Mesendoderm (in vitro differentiated cells): Measurements from ENCODE around the gene HNRNPUL1.

Source experiments
- DNase-seq: peaks from one replicate; pipeline ENCODE4 v3.0.0; 2013
- H2AK5ac ChIP-seq: 2 replicates; pipeline ENCODE4 v1.6.1; 2013; ENCODE audit warnings: low read length, inconsistent platforms
- H2BK120ac ChIP-seq: 2 replicates; pipeline ENCODE4 v1.6.1; 2013; ENCODE audit warnings: low read depth, mild to moderate bottlenecking, low read length, moderate library complexity, mixed read lengths
- H2BK15ac ChIP-seq: replicated peaks from 2 replicates; pipeline ENCODE4 v1.6.1; 2013; ENCODE audit warnings: low read depth, mild to moderate bottlenecking, moderate library complexity
- H2BK5ac ChIP-seq: 2 replicates; pipeline ENCODE4 v1.6.1; 2013; ENCODE audit warnings: low read length, inconsistent platforms
- H3K18ac ChIP-seq: 2 replicates; pipeline ENCODE4 v1.6.1; 2013; ENCODE audit warnings: mild to moderate bottlenecking, low read length, mixed read lengths
- H3K23ac ChIP-seq: one replicate; pipeline ENCODE4 v1.6.1; 2013; ENCODE audit warnings: low read length
- H3K27ac ChIP-seq: 2 replicates; pipeline ENCODE4 v1.5.1; 2013; ENCODE audit warnings: low read depth, mild to moderate bottlenecking, inconsistent platforms, low read length, moderate library complexity
- H3K27me3 ChIP-seq: 2 replicates; pipeline ENCODE4 v1.6.1; 2013; ENCODE audit warnings: low read length, control low read depth, mild to moderate bottlenecking, inconsistent platforms; ENCODE audit not compliant: insufficient read depth, poor library complexity
- H3K36me3 ChIP-seq: 2 replicates; pipeline ENCODE4 v1.6.1; 2013; ENCODE audit warnings: low read length, inconsistent platforms; ENCODE audit not compliant: control insufficient read depth, insufficient read depth
- H3K4ac ChIP-seq: one replicate; pipeline ENCODE4 v1.6.1; 2013; ENCODE audit warnings: low read depth, mild to moderate bottlenecking, low read length, moderate library complexity
- H3K4me1 ChIP-seq: 2 replicates; pipeline ENCODE4 v1.6.1; 2013; ENCODE audit warnings: low read depth, low read length, inconsistent platforms; ENCODE audit not compliant: control insufficient read depth
- H3K4me2 ChIP-seq: 2 replicates; pipeline ENCODE4 v1.6.1; 2013; ENCODE audit warnings: low read length
- H3K4me3 ChIP-seq: 2 replicates; pipeline ENCODE4 v1.5.1; 2013; ENCODE audit warnings: mild to moderate bottlenecking, low read length
- H3K56ac ChIP-seq: one replicate; pipeline ENCODE4 v1.6.1; 2013; ENCODE audit warnings: low read length
- H3K79me1 ChIP-seq: 2 replicates; pipeline ENCODE4 v1.6.1; 2013; ENCODE audit warnings: low read length, inconsistent platforms
- H3K79me2 ChIP-seq: 2 replicates; pipeline ENCODE4 v1.6.1; 2013; ENCODE audit warnings: mild to moderate bottlenecking, low read length; ENCODE audit not compliant: control insufficient read depth, insufficient read depth
- H3K9ac ChIP-seq: 2 replicates; pipeline ENCODE4 v1.6.1; 2013; ENCODE audit warnings: low read length, inconsistent platforms
- H4K5ac ChIP-seq: one replicate; pipeline ENCODE4 v1.6.1; 2013; ENCODE audit warnings: low read length
- H4K8ac ChIP-seq: one replicate; pipeline ENCODE4 v1.6.1; 2013; ENCODE audit warnings: low read depth, mild to moderate bottlenecking, control low read depth, low read length, moderate library complexity
- WGBS: extraction: QIAGEN DNeasy Blood & Tissue Kit; methylation state at CpG from one replicate; pipeline ENCODE4 v1.1.7; 2013; ENCODE audit warnings: low lambda C conversion rate, missing lambda C conversion rate; ENCODE audit not compliant: insufficient coverage; ENCODE audit errors: extremely low coverage; 5-methylcytosine and 5-hydroxymethylcytosine counted together

HNRNPUL1 gene

DNA sequence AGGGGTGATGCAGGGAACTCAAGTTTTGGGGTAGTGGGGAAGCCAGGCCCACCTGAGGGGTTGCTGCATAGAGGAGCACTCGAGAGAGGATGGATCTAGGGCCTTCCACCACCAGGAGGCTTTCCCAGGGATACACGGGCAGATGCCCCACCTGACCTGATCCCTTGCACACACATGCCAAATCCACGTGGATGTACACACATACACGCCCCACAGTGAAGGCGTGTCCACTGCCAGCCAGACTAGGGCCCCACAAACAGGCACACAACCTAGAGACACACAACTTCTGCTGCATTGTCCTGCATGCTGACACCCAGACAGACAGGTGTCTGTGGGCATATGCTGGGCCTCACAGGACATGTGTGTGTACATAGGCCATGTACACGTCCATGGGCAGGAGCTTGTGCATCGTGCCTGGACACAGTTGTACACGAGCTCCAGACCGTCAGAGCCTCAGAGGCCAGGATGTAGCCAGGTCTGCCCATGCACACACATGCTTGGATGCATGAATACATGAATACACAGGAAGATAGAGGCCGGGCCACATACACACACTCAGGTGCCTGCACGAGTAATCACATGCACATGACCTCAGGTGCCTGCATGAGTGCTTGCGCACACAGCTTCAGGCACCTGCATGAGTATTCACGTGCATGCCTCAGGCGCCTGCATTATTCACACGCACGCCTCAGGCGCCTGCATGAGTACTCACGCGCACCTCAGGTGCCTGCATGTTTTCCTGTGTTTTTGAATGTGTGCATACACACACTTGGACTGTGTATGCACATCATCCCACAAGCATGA is 54.7 kb downstream of the HNRNPUL1 start:
- H3K56ac ChIP-seq, result no peak overlapping the region
- H2BK15ac ChIP-seq, result no peak overlapping the region
- no peak overlapping the region for H4K8ac ChIP-seq
- H3K27ac ChIP-seq, result no peak overlapping the region
- peaks cover 16% of the 10 kb centered on the region for H3K4me1 ChIP-seq
- no peak overlapping the region for H2AK5ac ChIP-seq
- no peak overlapping the region for H3K4me2 ChIP-seq
- H3K9ac ChIP-seq, result no peak overlapping the region
- DNase-seq, result no peak
- no peak overlapping the region for H3K23ac ChIP-seq
- no peak overlapping the region for H4K5ac ChIP-seq
- no peak overlapping the region for H2BK5ac ChIP-seq
- no peaks in the 10 kb centered on the region for H3K27me3 ChIP-seq
- H3K18ac ChIP-seq, result no peak overlapping the region
- H3K79me2 ChIP-seq, result no peaks in the 10 kb centered on the region
- H3K36me3 ChIP-seq, result peaks cover 8% of the 10 kb centered on the region
- H3K79me1 ChIP-seq, result peaks cover 4% of the 10 kb centered on the region
- no CpG with 5 or more reads among the region's 19 CpGs for WGBS
- H3K4ac ChIP-seq, result no peak overlapping the region
- no peak overlapping the region for H3K4me3 ChIP-seq
- H2BK120ac ChIP-seq, result no peak overlapping the region

DNA sequence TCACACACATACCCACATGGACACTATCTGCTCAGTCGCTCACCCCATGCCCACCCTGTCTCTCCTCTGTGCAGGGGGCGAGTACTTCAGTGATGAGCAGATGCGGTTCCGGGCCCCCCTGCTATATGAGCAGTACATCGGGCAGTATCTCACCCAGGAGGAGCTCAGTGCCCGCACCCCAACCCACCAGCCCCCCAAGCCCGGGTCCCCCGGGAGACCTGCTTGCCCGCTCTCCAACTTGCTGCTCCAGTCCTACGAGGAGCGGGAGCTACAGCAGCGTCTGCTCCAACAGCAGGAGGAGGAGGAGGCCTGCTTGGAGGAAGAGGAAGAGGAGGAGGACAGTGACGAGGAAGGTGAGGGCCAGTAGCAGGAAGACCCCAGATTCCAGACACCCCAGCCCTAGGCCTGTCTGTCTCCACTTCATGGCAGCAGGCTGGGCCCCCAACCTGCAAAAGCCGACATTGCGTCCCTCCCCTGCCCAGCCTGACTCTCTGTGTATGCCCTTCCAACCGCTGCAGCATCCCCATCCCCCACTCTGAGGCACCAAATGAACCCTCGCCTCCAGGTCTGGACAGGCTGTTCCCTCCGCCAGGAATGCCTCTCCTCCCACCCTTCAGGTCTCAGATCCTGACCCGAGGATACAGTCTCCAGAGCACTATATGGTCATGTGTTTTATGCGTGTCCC is 55.5 kb downstream of the HNRNPUL1 start:
- Histone ChIP-seq H3K79me1 (peaks cover 2% of the 10 kb centered on the region), H2BK120ac (no peak overlapping the region), H3K9ac (no peak overlapping the region), H3K4me1 (peaks cover 23% of the 10 kb centered on the region), H3K27ac (no peak overlapping the region), H3K4me2 (no peak overlapping the region), H2BK15ac (no peak overlapping the region), H2BK5ac (no peak overlapping the region), H3K4me3 (no peak overlapping the region), H3K79me2 (no peaks in the 10 kb centered on the region), H3K27me3 (no peaks in the 10 kb centered on the region), H2AK5ac (no peak overlapping the region), H3K4ac (no peak overlapping the region), H3K23ac (no peak overlapping the region), H3K18ac (no peak overlapping the region), H4K8ac (no peak overlapping the region), H3K56ac (no peak overlapping the region), H4K5ac (no peak overlapping the region), H3K36me3 (peaks cover 8% of the 10 kb centered on the region)
- DNase-seq, result no peak
- WGBS, result no CpG with 5 or more reads among the region's 20 CpGs

DNA sequence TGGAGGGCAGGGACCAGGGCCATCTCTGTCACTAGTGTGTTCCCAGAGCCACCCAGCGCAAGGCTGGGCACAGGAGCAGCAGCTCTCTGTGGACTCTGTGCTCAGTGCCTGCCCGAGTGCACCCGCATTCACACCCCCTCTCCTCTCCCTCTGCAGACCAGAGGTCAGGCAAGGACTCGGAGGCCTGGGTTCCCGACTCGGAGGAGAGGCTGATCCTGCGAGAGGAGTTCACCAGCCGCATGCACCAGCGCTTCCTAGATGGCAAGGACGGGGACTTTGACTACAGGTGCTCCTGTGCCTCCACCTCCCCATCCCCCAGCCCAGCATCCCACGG is 56.0 kb downstream of the HNRNPUL1 start:
- Histone ChIP-seq H3K4me3 (no peak overlapping the region), H3K4me1 (peaks cover 23% of the 10 kb centered on the region), H2BK5ac (no peak overlapping the region), H3K27ac (no peak overlapping the region), H4K5ac (no peak overlapping the region), H3K4me2 (no peak overlapping the region), H3K79me2 (no peaks in the 10 kb centered on the region), H3K4ac (no peak overlapping the region), H2AK5ac (no peak overlapping the region), H3K79me1 (peaks cover 2% of the 10 kb centered on the region), H3K56ac (no peak overlapping the region), H3K27me3 (no peaks in the 10 kb centered on the region), H3K18ac (no peak overlapping the region), H2BK120ac (no peak overlapping the region), H3K36me3 (peaks cover 8% of the 10 kb centered on the region), H4K8ac (no peak overlapping the region), H3K23ac (no peak overlapping the region), H2BK15ac (no peak overlapping the region), H3K9ac (no peak overlapping the region)
- DNase-seq, result no peak
- WGBS, result no CpG with 5 or more reads among the region's 11 CpGs

DNA sequence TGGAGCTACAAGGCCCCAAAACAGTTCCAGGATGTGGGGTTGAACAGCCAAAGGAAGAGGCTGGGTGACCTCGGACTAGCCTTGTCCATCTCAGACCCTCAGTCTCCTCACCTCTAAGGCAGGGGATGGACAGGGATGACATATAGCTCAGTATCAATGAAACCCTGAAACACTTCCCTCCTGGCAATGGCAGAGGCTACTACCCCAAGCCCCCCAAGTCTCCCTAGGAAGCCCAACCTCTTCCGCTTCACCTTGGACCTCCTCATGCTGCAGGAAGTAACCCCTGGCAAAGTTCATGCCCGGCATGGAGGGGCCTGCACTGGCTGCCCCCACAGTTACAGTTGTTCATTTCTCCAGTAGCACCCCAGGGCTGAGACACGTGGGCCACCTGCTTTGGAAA is 56.4 kb downstream of the HNRNPUL1 start:
- peaks cover 2% of the 10 kb centered on the region for H3K79me1 ChIP-seq
- H2BK5ac ChIP-seq, result no peak overlapping the region
- no peak overlapping the region for H3K23ac ChIP-seq
- no peak overlapping the region for H4K8ac ChIP-seq
- H3K4ac ChIP-seq, result no peak overlapping the region
- H2AK5ac ChIP-seq, result no peak overlapping the region
- H3K4me1 ChIP-seq, result peaks cover 23% of the 10 kb centered on the region
- no peak overlapping the region for H3K9ac ChIP-seq
- H2BK120ac ChIP-seq, result no peak overlapping the region
- no peak overlapping the region for H3K18ac ChIP-seq
- H3K56ac ChIP-seq, result no peak overlapping the region
- H3K4me3 ChIP-seq, result no peak overlapping the region
- H3K4me2 ChIP-seq, result no peak overlapping the region
- DNase-seq, result no peak
- no peaks in the 10 kb centered on the region for H3K27me3 ChIP-seq
- H2BK15ac ChIP-seq, result no peak overlapping the region
- H3K36me3 ChIP-seq, result peaks cover 8% of the 10 kb centered on the region
- no CpG with 5 or more reads among the region's 4 CpGs for WGBS
- H4K5ac ChIP-seq, result no peak overlapping the region
- no peak overlapping the region for H3K27ac ChIP-seq
- H3K79me2 ChIP-seq, result no peaks in the 10 kb centered on the region

DNA sequence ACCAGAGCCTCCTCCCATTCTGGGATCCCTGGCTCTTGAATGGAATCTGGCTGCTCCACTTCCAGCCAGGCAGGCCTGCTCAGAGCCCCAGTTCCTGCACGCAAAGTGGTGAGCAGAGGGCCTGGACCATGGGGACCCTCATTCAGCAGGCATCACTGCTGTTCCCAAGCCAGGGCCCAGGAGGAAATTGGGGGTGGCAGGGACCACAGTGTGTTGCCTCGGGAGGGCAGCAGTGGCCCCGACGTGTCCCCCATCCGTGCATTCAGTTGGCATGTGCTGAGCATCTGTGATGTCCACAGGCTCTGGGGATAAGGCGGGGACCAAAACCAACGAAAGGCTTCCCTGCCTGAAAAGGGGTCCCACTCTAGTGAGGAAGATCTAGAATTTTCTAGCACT is 57.0 kb downstream of the HNRNPUL1 start:
- H3K36me3 ChIP-seq, result peaks cover 8% of the 10 kb centered on the region

More for the DNA sequence above, 57.0 kb downstream of the HNRNPUL1 start:
- Histone ChIP-seq H4K8ac (no peak overlapping the region), H3K23ac (peak overlapping the region; percentile 19), H4K5ac (no peak overlapping the region), H2BK120ac (no peak overlapping the region), H3K4me2 (no peak overlapping the region), H3K18ac (no peak overlapping the region), H2BK5ac (peak overlapping the region; percentile 66), H2AK5ac (no peak overlapping the region), H3K79me2 (peaks cover under 1% of the 10 kb centered on the region), H3K27me3 (no peaks in the 10 kb centered on the region), H3K4me3 (no peak overlapping the region), H3K4ac (no peak overlapping the region), H2BK15ac (no peak overlapping the region), H3K79me1 (peaks cover 2% of the 10 kb centered on the region), H3K4me1 (peaks cover 26% of the 10 kb centered on the region), H3K56ac (peak overlapping the region; percentile 71), H3K9ac (peak overlapping the region; percentile 17), H3K27ac (peak overlapping the region; percentile 99)
- no peak for DNase-seq
- WGBS, result no CpG with 5 or more reads among the region's 7 CpGs
